HCT116 (cell line): ENCODE data around the gene SMIM20. TPM values are rescaled to one million over a fixed set of nuclear protein-coding genes. Genes with fewer than 3 reads are reported as not detected.

Experiments used
- ATAC-seq: fragments of 200-7000 bp; cut with Tn5 transposase; 2 replicates; pipeline ENCODE4 v1.9.1; 2020; ENCODE audit warnings: mild to moderate bottlenecking, moderate library complexity
- BruUV-seq: library from RNA; stranded (reverse); fragments of 400-500 nt; replicated peaks from 2 replicates; lab custom pipeline; 2021; lab: Mats Ljungman, UMichigan
- CTCF ChIA-PET: fragments of 300-600 bp; sonication (Branson Sonifier 250); formaldehyde crosslinking; loops from one replicate; lab custom pipeline; 2021; ENCODE audit warnings: antibody characterized with exemption; lab: Charles Lee
- POLR2A ChIA-PET: fragments of 300-600, 350-600 bp; sonication (Branson Sonifier 250); formaldehyde crosslinking; loops from one replicate; lab custom pipeline; 2021; ENCODE audit warnings: antibody characterized with exemption; lab: Charles Lee
- RAD21 ChIA-PET, 2 experiments: fragments of 300-600 bp; sonication (Branson Sonifier 250); formaldehyde crosslinking; loops; one replicate each; lab custom pipeline; 2023; ENCODE audit warnings: low total read pairs in 2 of 2; ENCODE audit not compliant: uncharacterized antibody in 2 of 2, unreplicated experiment in 2 of 2, low non-redundant PET in 1 of 2; lab: Charles Lee
- DNase-seq: peaks from one replicate; pipeline ENCODE4 v3.0.0-alpha.2; 2010; ENCODE audit warnings: low read depth, low spot score
- H2AFZ ChIP-seq: fragments of 200-600 bp; shearing (Covaris generic), sonication (generic); 2 replicates; pipeline ENCODE4 v1.6.1; 2017; ENCODE audit warnings: low read depth, mixed run types, mixed read lengths, antibody characterized with exemption, low read length; ENCODE audit not compliant: poor library complexity, severe bottlenecking
- H3K27ac ChIP-seq: 2 replicates; pipeline ENCODE4 v1.5.1; 2012; ENCODE audit warnings: low read depth, low read length
- H3K27me3 ChIP-seq: fragments of 200-600 bp; sonication (generic); 2 replicates; pipeline ENCODE4 v1.6.1; 2016; ENCODE audit warnings: mixed run types, low read length, mixed read lengths; ENCODE audit not compliant: insufficient read depth
- H3K36me3 ChIP-seq, 2 experiments: fragments of 200-500 bp in 1 of 2; fragments of 200-600 bp in 1 of 2; sonication (Bioruptor generic) in 1 of 2; sonication (generic) in 1 of 2; 2 replicates each; pipeline versions ENCODE4 v1.5.1 to v1.6.1; 2014 to 2016; ENCODE audit warnings: low read length in 2 of 2, inconsistent platforms in 1 of 2, mixed read lengths in 1 of 2, mixed run types in 1 of 2; ENCODE audit not compliant: insufficient read depth in 2 of 2, control insufficient read depth in 1 of 2
- H3K4me1 ChIP-seq, 2 experiments: fragments of 200-600 bp in 1 of 2; sonication (generic) in 1 of 2; 2 replicates each; pipeline versions ENCODE4 v1.5.1 to v1.6.1; 2012 to 2017; ENCODE audit warnings: low read length in 2 of 2, inconsistent platforms in 1 of 2, mild to moderate bottlenecking in 1 of 2, mixed read lengths in 1 of 2, mixed run types in 1 of 2, moderate library complexity in 1 of 2; ENCODE audit not compliant: insufficient read depth in 2 of 2, control insufficient read depth in 1 of 2
- H3K4me2 ChIP-seq: fragments of 200-600 bp; sonication (generic); 2 replicates; pipeline ENCODE4 v1.6.1; 2017; ENCODE audit warnings: mixed run types, low read length, mixed read lengths
- H3K4me3 ChIP-seq, 2 experiments: fragments of 200-600 bp in 1 of 2; sonication (generic) in 1 of 2; replicated peaks in 1 of 2; 2 replicates each; pipeline ENCODE4 v1.5.1; 2011 to 2016; ENCODE audit warnings: low read length in 2 of 2, control low read depth in 1 of 2, low read depth in 1 of 2, mild to moderate bottlenecking in 1 of 2, mixed read lengths in 1 of 2, mixed run types in 1 of 2
- H3K79me2 ChIP-seq: fragments of 200-600 bp; sonication (generic); 2 replicates; pipeline ENCODE4 v1.6.1; 2017; ENCODE audit warnings: mild to moderate bottlenecking, mixed run types, low read length, moderate library complexity, mixed read lengths; ENCODE audit not compliant: insufficient read depth
- H3K9ac ChIP-seq: fragments of 200-600 bp; sonication (generic); 2 replicates; pipeline ENCODE4 v1.6.1; 2016; ENCODE audit warnings: low read length, mixed read lengths
- H3K9me2 ChIP-seq: fragments of 200-600 bp; sonication (generic), shearing (Covaris generic); 2 replicates; pipeline ENCODE4 v1.6.1; 2017; ENCODE audit warnings: mixed run types, mild to moderate bottlenecking, moderate library complexity; ENCODE audit not compliant: insufficient read depth
- H3K9me3 ChIP-seq, 2 experiments: fragments of 200-500 bp in 1 of 2; fragments of 200-600 bp in 1 of 2; sonication (Bioruptor generic) in 1 of 2; sonication (generic) in 1 of 2; 2 replicates each; pipeline ENCODE4 v1.6.1; 2014 to 2017; ENCODE audit warnings: low read length in 2 of 2, mixed read lengths in 2 of 2, inconsistent platforms in 1 of 2, low read depth in 1 of 2, mild to moderate bottlenecking in 1 of 2, mixed run types in 1 of 2, moderate library complexity in 1 of 2; ENCODE audit not compliant: control insufficient read depth in 1 of 2, insufficient read depth in 1 of 2
- H4K20me1 ChIP-seq: fragments of 200-600 bp; sonication (generic), shearing (Covaris generic); 2 replicates; pipeline ENCODE4 v1.6.1; 2017; ENCODE audit warnings: mixed run types, mild to moderate bottlenecking, moderate library complexity; ENCODE audit not compliant: insufficient read depth
- CBX3 ChIP-seq: IDR thresholded peaks from 2 replicates; pipeline ENCODE4 v1.6.1; 2012; ENCODE audit warnings: low read depth
- ELF1 ChIP-seq: IDR thresholded peaks from 2 replicates; pipeline ENCODE4 v1.6.1; 2012; ENCODE audit warnings: low read depth, borderline replicate concordance
- EZH2phosphoT487 ChIP-seq: fragments of 200-600 bp; IDR thresholded peaks from 2 replicates; pipeline ENCODE4 v1.6.1; 2018; ENCODE audit warnings: antibody characterized with exemption, borderline replicate concordance
- FOSL1 ChIP-seq: IDR thresholded peaks from 2 replicates; pipeline ENCODE4 v1.6.1; 2012; ENCODE audit warnings: low read depth
- POLR2A ChIP-seq: IDR thresholded peaks from 2 replicates; pipeline ENCODE4 v1.7.0; 2011; ENCODE audit warnings: borderline replicate concordance; ENCODE audit not compliant: insufficient read depth, insufficient read length; ENCODE audit errors: extremely low read depth
- POLR2AphosphoS5 ChIP-seq: IDR thresholded peaks from 2 replicates; pipeline ENCODE4 v1.6.1; 2011; ENCODE audit warnings: mild to moderate bottlenecking, low read depth, low read length, moderate library complexity
- REST ChIP-seq: IDR thresholded peaks from 2 replicates; pipeline ENCODE4 v1.6.1; 2012; ENCODE audit warnings: low read depth
- SIN3A ChIP-seq: IDR thresholded peaks from 2 replicates; pipeline ENCODE4 v1.6.1; 2012; ENCODE audit warnings: low read depth
- SRF ChIP-seq: IDR thresholded peaks from 2 replicates; pipeline ENCODE4 v1.6.1; 2012; ENCODE audit warnings: low read depth
- TCF7L2 ChIP-seq: IDR thresholded peaks from 2 replicates; pipeline ENCODE4 v1.7.0; 2011; ENCODE audit warnings: borderline replicate concordance, inconsistent platforms; ENCODE audit not compliant: insufficient read depth, insufficient read length; ENCODE audit errors: extremely low read depth
- YY1 ChIP-seq: IDR thresholded peaks from 2 replicates; pipeline ENCODE4 v1.6.1; 2011; ENCODE audit warnings: low read length, low read depth, moderate library complexity, mild to moderate bottlenecking; ENCODE audit not compliant: insufficient replicate concordance; ENCODE audit errors: extremely low read depth
- ZFX ChIP-seq: fragments of 450-650 bp; IDR thresholded peaks from 2 replicates; pipeline ENCODE4 v1.6.1; 2017
- intact Hi-C: fragments of 100-400 bp; cut with micrococcal nuclease; formaldehyde crosslinking; loops from 2 replicates; pipeline ENCODE4 v1.10.0; 2022
- total RNA-seq: library from RNA; stranded (reverse); gene quantifications from one replicate; pipeline ENCODE4 v1.2.1, GENCODE V29; 2021; ENCODE audit not compliant: unreplicated experiment
- TF ChIP-seq, protein P1 (sequence below): IDR thresholded peaks from 2 replicates; pipeline ENCODE4 v1.6.1; 2012
- TF ChIP-seq, protein P2 (sequence below), 3 experiments: fragments of 200-600 bp in 1 of 3; sonication (generic) in 1 of 3; IDR thresholded peaks in 2 of 3; conservative IDR thresholded peaks in 1 of 3; 2 replicates each; pipeline ENCODE4 v1.5.1; 2012 to 2017; ENCODE audit warnings: low read depth in 2 of 3, low read length in 2 of 3, antibody characterized with exemption in 1 of 3, borderline replicate concordance in 1 of 3, control low read depth in 1 of 3, mild to moderate bottlenecking in 1 of 3, mixed read lengths in 1 of 3, mixed run types in 1 of 3, moderate library complexity in 1 of 3; ENCODE audit not compliant: insufficient read depth in 1 of 3
- TF ChIP-seq, protein P3 (sequence below): IDR thresholded peaks from 2 replicates; pipeline ENCODE4 v1.6.1; 2012

SMIM20 gene
- total RNA-seq, 1 experiment from 2014 or later = 36.9 TPM

GRCh38 chr4:25948051-25948450 lies 34.0 kb downstream of the SMIM20 start:
- POLR2A ChIA-PET = no interaction called here
- CTCF ChIA-PET = no interaction called here
- no peak overlapping the region for H2AFZ ChIP-seq
- intact Hi-C loops = no loop called here
- H4K20me1 ChIP-seq = no peaks in the 10 kb centered on the region
- RAD21 ChIA-PET = no interaction called here
- no TSS peak for BruUV-seq
- H3K9me2 ChIP-seq = no peaks in the 10 kb centered on the region
- H3K4me2 ChIP-seq = no peak overlapping the region
- H3K4me3 ChIP-seq = no peak overlapping the region
- H3K27ac ChIP-seq = no peak overlapping the region
- no peaks in the 10 kb centered on the region for H3K36me3 ChIP-seq
- H3K4me1 ChIP-seq = peaks cover 2 to 25% of the 10 kb centered on the region in 2 experiments
- TF ChIP-seq ELF1 (no peak), EZH2phosphoT487 (no peak), CBX3 (no peak), SIN3A (no peak), FOSL1 (no peak), SRF (no peak), YY1 (no peak), POLR2A (no peak), POLR2AphosphoS5 (no peak), ZFX (no peak), TCF7L2 (no peak), REST (no peak)
- TF ChIP-seq, protein P1, sequence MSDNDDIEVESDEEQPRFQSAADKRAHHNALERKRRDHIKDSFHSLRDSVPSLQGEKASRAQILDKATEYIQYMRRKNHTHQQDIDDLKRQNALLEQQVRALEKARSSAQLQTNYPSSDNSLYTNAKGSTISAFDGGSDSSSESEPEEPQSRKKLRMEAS = no peak
- TF ChIP-seq, protein P2, sequence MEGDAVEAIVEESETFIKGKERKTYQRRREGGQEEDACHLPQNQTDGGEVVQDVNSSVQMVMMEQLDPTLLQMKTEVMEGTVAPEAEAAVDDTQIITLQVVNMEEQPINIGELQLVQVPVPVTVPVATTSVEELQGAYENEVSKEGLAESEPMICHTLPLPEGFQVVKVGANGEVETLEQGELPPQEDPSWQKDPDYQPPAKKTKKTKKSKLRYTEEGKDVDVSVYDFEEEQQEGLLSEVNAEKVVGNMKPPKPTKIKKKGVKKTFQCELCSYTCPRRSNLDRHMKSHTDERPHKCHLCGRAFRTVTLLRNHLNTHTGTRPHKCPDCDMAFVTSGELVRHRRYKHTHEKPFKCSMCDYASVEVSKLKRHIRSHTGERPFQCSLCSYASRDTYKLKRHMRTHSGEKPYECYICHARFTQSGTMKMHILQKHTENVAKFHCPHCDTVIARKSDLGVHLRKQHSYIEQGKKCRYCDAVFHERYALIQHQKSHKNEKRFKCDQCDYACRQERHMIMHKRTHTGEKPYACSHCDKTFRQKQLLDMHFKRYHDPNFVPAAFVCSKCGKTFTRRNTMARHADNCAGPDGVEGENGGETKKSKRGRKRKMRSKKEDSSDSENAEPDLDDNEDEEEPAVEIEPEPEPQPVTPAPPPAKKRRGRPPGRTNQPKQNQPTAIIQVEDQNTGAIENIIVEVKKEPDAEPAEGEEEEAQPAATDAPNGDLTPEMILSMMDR (IDR thresholded peaks at IDR 0.05 in 2 of 3, conservative IDR thresholded peaks at IDR 0.05 in 1 of 3; ENCODE audit: borderline replicate concordance in 1 of 3, insufficient read depth in 1 of 3, low read depth in 2 of 3, low read length in 2 of 3) = no peak
- TF ChIP-seq, protein P3, sequence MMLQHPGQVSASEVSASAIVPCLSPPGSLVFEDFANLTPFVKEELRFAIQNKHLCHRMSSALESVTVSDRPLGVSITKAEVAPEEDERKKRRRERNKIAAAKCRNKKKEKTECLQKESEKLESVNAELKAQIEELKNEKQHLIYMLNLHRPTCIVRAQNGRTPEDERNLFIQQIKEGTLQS = no peak
- DNase-seq (no peak), ATAC-seq (no peak)
- H3K9ac ChIP-seq = no peak overlapping the region
- H3K27me3 ChIP-seq = no peaks in the 10 kb centered on the region
- no peaks in the 10 kb centered on the region for H3K79me2 ChIP-seq
- H3K9me3 ChIP-seq = no peaks in the 10 kb centered on the region
